ENCODE results near the gene NPVF. TPM values are rescaled to one million over a fixed set of nuclear protein-coding genes. Genes with fewer than 3 reads are reported as not detected.

The NPVF gene
- total RNA-seq = not detected

DNA sequence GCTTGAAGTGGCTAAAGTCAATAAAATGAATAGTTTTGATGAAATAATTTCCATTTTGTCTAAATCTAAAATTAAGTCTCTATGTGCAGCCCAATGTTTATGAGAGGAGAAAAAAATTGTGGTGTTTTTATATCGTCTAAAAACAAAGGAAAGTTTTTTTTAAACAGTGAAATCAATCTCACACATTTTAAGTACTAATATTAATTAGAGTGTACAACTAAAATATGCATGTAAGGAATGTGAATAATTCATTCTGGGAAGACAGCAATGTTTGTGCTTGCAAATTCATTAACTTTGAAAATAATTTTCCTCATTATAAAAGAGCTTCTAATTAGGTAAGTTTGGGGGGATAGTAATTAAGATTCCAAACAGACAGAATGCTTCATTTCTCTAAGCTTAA, at the start of gene NPVF:
Gene NPVF, minus strand, starts transcription at position 101 of the 400 bp plus-strand sequence. Its CDS starts 47 bp downstream, at position 54.
- Histone ChIP-seq H3K36me3 (no peaks in the 10 kb centered on the region), H3K27ac (no peak within 1 kb of the TSS), H3K27me3 (no peaks in the 10 kb centered on the region), H3K9me3 (no peaks in the 10 kb centered on the region), H3K4me3 (no peak within 1 kb of the TSS), H3K4me1 (no peaks in the 10 kb centered on the region)
- ATAC-seq (ENCODE audit: low FRiP score in 2 of 2) (no peak), DNase-seq (no peak)
- 63 to 82% methylated on average over 1 of the region's 1 CpG for WGBS, 2 donors
- no peak for TF ChIP-seq EP300 (IDR thresholded peaks at IDR 0.05)
- TF ChIP-seq, protein P1, sequence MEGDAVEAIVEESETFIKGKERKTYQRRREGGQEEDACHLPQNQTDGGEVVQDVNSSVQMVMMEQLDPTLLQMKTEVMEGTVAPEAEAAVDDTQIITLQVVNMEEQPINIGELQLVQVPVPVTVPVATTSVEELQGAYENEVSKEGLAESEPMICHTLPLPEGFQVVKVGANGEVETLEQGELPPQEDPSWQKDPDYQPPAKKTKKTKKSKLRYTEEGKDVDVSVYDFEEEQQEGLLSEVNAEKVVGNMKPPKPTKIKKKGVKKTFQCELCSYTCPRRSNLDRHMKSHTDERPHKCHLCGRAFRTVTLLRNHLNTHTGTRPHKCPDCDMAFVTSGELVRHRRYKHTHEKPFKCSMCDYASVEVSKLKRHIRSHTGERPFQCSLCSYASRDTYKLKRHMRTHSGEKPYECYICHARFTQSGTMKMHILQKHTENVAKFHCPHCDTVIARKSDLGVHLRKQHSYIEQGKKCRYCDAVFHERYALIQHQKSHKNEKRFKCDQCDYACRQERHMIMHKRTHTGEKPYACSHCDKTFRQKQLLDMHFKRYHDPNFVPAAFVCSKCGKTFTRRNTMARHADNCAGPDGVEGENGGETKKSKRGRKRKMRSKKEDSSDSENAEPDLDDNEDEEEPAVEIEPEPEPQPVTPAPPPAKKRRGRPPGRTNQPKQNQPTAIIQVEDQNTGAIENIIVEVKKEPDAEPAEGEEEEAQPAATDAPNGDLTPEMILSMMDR (IDR thresholded peaks at IDR 0.05) = no peak
- no peak for TF ChIP-seq POLR2AphosphoS5 (IDR thresholded peaks at IDR 0.05)
- TF ChIP-seq POLR2A (IDR thresholded peaks at IDR 0.05) = no peak

GRCh38 chr7:25272265-25272664, 44.0 kb upstream of the NPVF start:
- Histone ChIP-seq H3K4me3 (no peak overlapping the region), H3K36me3 (no peaks in the 10 kb centered on the region), H3K27me3 (no peaks in the 10 kb centered on the region), H3K9me3 (no peaks in the 10 kb centered on the region), H3K4me1 (no peaks in the 10 kb centered on the region), H3K27ac (no peak overlapping the region)
- WGBS, 2 donors = 73 to 81% methylated on average over 3 of the region's 3 CpGs
- ATAC-seq (ENCODE audit: low FRiP score in 2 of 2) (no peak), DNase-seq (no peak)
- TF ChIP-seq, protein P1 (IDR thresholded peaks at IDR 0.05) = no peak
- no peak for TF ChIP-seq EP300 (IDR thresholded peaks at IDR 0.05)
- no peak for TF ChIP-seq POLR2A (IDR thresholded peaks at IDR 0.05)
- no peak for TF ChIP-seq POLR2AphosphoS5 (IDR thresholded peaks at IDR 0.05)

DNA sequence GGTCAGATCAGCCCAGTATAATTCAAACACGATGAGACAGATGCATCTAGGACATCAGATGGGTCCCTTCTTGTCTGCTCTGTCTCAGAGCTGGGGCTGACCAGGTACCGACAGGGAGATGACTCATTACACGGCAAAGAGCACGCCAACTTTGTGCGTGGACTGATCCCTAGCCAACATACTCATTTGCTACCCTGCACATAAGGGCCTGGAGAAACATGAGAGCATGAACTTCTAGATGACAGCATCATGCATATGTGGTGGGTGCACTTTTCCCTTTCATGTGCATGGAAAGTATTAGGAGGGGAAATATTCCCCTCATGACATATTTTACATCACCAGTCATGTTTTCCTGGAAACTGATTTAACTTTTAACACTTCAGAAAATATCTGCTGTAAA, 35.1 kb upstream of the NPVF start:
- Histone ChIP-seq H3K4me3 (no peak overlapping the region), H3K27ac (no peak overlapping the region), H3K36me3 (no peaks in the 10 kb centered on the region), H3K27me3 (no peaks in the 10 kb centered on the region), H3K4me1 (peaks cover 0 to 6% (median 3%) of the 10 kb centered on the region in 4 donors), H3K9me3 (no peaks in the 10 kb centered on the region)
- ATAC-seq (ENCODE audit: low FRiP score in 2 of 2) (no peak), DNase-seq (no peak)
- 85 to 93% methylated on average over 5 of the region's 5 CpGs for WGBS, 2 donors
- no peak for TF ChIP-seq POLR2A (IDR thresholded peaks at IDR 0.05)
- TF ChIP-seq, protein P1 (IDR thresholded peaks at IDR 0.05) = no peak
- no peak for TF ChIP-seq POLR2AphosphoS5 (IDR thresholded peaks at IDR 0.05)
- no peak for TF ChIP-seq EP300 (IDR thresholded peaks at IDR 0.05)

GRCh38 chr7:25262586-25262985, 34.3 kb upstream of the NPVF start:
- Histone ChIP-seq H3K4me3 (no peak overlapping the region), H3K27ac (no peak overlapping the region), H3K27me3 (no peaks in the 10 kb centered on the region), H3K4me1 (peaks cover 0 to 6% (median 3%) of the 10 kb centered on the region in 4 donors), H3K36me3 (no peaks in the 10 kb centered on the region), H3K9me3 (no peaks in the 10 kb centered on the region)
- TF ChIP-seq POLR2AphosphoS5 (IDR thresholded peaks at IDR 0.05) (no peak), EP300 (IDR thresholded peaks at IDR 0.05) (no peak), POLR2A (IDR thresholded peaks at IDR 0.05) (no peak)
- TF ChIP-seq, protein P1 (IDR thresholded peaks at IDR 0.05) = no peak
- ATAC-seq (ENCODE audit: low FRiP score in 2 of 2) (no peak), DNase-seq (no peak)
- WGBS, 2 donors = 57 to 85% methylated on average over 3 to 4 of the region's 4 CpGs

DNA sequence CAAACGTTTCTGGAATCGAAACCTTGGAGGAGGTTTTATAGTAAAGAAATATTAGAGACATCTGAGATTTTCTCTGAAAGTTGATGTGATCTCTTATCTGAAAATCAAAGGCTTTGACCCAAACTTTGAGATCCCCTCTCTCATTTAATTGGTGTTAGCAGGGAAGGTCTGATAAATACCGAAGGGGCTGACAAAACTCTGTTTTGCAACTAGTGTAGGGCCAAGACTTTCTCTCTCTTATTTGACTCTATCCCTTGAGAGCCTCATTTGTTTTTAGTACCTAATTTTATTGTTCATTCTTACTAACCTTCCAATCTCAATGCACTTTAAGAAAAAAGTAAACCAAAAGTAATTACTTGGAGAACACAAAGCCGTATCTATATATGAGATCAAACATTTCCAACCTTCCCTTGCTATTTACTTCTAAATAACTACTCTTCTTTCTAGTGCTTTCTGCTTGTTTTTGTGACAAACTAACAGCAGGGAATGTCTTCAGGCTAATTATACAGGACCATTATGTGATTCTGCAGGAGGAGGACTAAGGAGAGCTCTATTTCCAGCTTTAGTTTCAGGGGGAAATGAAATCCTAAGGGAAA, 33.4 kb upstream of the NPVF start:
- WGBS, 2 donors = 68 to 77% methylated on average over 4 of the region's 4 CpGs

More for the DNA sequence above, 33.4 kb upstream of the NPVF start:
- DNase-seq = no peak
- Histone ChIP-seq H3K9me3 (no peaks in the 10 kb centered on the region), H3K27me3 (no peaks in the 10 kb centered on the region), H3K4me3 (no peak overlapping the region), H3K4me1 (peaks cover 0 to 6% (median 3%) of the 10 kb centered on the region in 4 donors), H3K36me3 (no peaks in the 10 kb centered on the region), H3K27ac (no peak overlapping the region)
- ATAC-seq (ENCODE audit: low FRiP score in 2 of 2) = no peak
- no peak for TF ChIP-seq EP300 (IDR thresholded peaks at IDR 0.05)
